HepG2 (cell line): ENCODE data around the gene IFT27. TPM values are rescaled to one million over a fixed set of nuclear protein-coding genes. Genes with fewer than 3 reads are reported as not detected.

Experiments used
- EP300 ChIP-seq, 3 experiments: sonication (generic) in 1 of 3; formaldehyde crosslinking in 1 of 3; IDR thresholded peaks; 2 replicates each; pipeline versions ENCODE4 v1.5.1 to v1.6.1; 2011 to 2020; ENCODE audit warnings: low read depth in 2 of 3, low read length in 2 of 3, borderline replicate concordance in 1 of 3, improper control_type of control experiment in 1 of 3, mild to moderate bottlenecking in 1 of 3, missing genetic modification reagents in 1 of 3, moderate library complexity in 1 of 3
- SMAD9 ChIP-seq: sonication (generic); formaldehyde crosslinking; IDR thresholded peaks from 2 replicates; pipeline ENCODE4 v1.5.1; 2020; ENCODE audit warnings: mild to moderate bottlenecking, missing genetic modification reagents
- TFE3 ChIP-seq: IDR thresholded peaks from 2 replicates; pipeline ENCODE4 v1.6.1; 2016
- ZHX2 ChIP-seq, 2 experiments: sonication (generic) in 1 of 2; formaldehyde crosslinking in 1 of 2; IDR thresholded peaks; 2 replicates each; pipeline versions ENCODE4 v1.6.1 to v1.9.0; 2014 to 2022; ENCODE audit warnings: antibody characterized with exemption in 1 of 2, borderline replicate concordance in 1 of 2, inconsistent platforms in 1 of 2, low read depth in 1 of 2, missing genetic modification reagents in 1 of 2
- ZMYM3 ChIP-seq: sonication (generic); formaldehyde crosslinking; IDR thresholded peaks from 2 replicates; pipeline ENCODE4 v1.5.1; 2020; ENCODE audit warnings: mild to moderate bottlenecking, missing genetic modification reagents
- ZNF678 ChIP-seq: sonication (generic); formaldehyde crosslinking; IDR thresholded peaks from 2 replicates; pipeline ENCODE4 v1.4.0; 2020; ENCODE audit warnings: mild to moderate bottlenecking, missing genetic modification reagents
- polyA plus RNA-seq, 8 experiments: library from polyadenylated mRNA; depleted of rRNA in 3 of 8; stranded (reverse) in 7 of 8; unstranded in 1 of 8; fragments of >200 nt; fragmentation: Illumina TruSeq in 4 of 8; extraction: Trizol in 4 of 8; gene quantifications; 2 replicates each; pipeline versions ENCODE4 v1.2.1 to v1.2.3, GENCODE V29; 2011 to 2016; ENCODE audit warnings: low read depth in 4 of 8, missing spikeins in 1 of 8, mixed read lengths in 1 of 8; ENCODE audit not compliant: insufficient read depth in 1 of 8
- total RNA-seq, 5 experiments: library from RNA; depleted of rRNA; stranded (reverse); fragments of >200 nt; fragmentation: Illumina TruSeq; extraction: Trizol; gene quantifications; 2 replicates each; pipeline ENCODE4 v1.2.3, GENCODE V29; 2016; ENCODE audit warnings: low read depth in 1 of 5

The IFT27 gene
- total and polyA plus RNA-seq, 2 of the 13 experiments (the other 11 are each of a cell fraction or from before 2014, with no cell fraction given): 0.25 to 0.33 TPM

- no peak for TF ChIP-seq TFE3 (CRISPR knock-in tag)
- no peak for TF ChIP-seq ZMYM3 (CRISPR knock-in tag)
- TF ChIP-seq ZHX2 (IDR thresholded peaks at IDR 0.05; ENCODE audit: low read depth): no peak
- TF ChIP-seq ZHX2 (CRISPR knock-in tag; IDR thresholded peaks at IDR 0.05; ENCODE audit: borderline replicate concordance): no peak
- TF ChIP-seq SMAD9 (CRISPR knock-in tag): no peak
- no peak for TF ChIP-seq ZNF678 (CRISPR knock-in tag)
- TF ChIP-seq EP300 (IDR thresholded peaks at IDR 0.05; ENCODE audit: low read depth in 2 of 2, low read length in 2 of 2): no peak
- no peak for TF ChIP-seq EP300 (CRISPR knock-in tag; IDR thresholded peaks at IDR 0.05; ENCODE audit: borderline replicate concordance)
Observed at GRCh38 chr22:36803358-36803757, 27.4 kb upstream of the IFT27 start (continued).
